H9 (cell line): ENCODE data around the gene FCRL5. TPM values are rescaled to one million over a fixed set of nuclear protein-coding genes. Genes with fewer than 3 reads are reported as not detected.

Source experiments
- DNase-seq: peaks from one replicate; pipeline ENCODE4 v3.0.0-alpha.2; 2017
- H2AFZ ChIP-seq: one replicate; pipeline ENCODE4 v1.6.1; 2013; ENCODE audit warnings: mild to moderate bottlenecking, low read length, control low read depth, moderate library complexity
- H2AK5ac ChIP-seq: 2 replicates; pipeline ENCODE4 v1.6.1; 2013; ENCODE audit warnings: low read length, control low read depth, mixed read lengths; ENCODE audit not compliant: insufficient read length
- H2BK120ac ChIP-seq: one replicate; pipeline ENCODE4 v1.6.1; 2013; ENCODE audit warnings: low read depth, mild to moderate bottlenecking, low read length, control low read depth, inconsistent platforms; ENCODE audit not compliant: poor library complexity, severe bottlenecking
- H2BK12ac ChIP-seq: 2 replicates; pipeline ENCODE4 v1.6.1; 2013; ENCODE audit warnings: low read length, control low read depth, mixed read lengths, low read depth; ENCODE audit not compliant: insufficient read length
- H2BK15ac ChIP-seq: 2 replicates; pipeline ENCODE4 v1.6.1; 2013; ENCODE audit warnings: low read depth, low read length, control low read depth
- H2BK20ac ChIP-seq: one replicate; pipeline ENCODE4 v1.6.1; 2013; ENCODE audit warnings: low read depth, mild to moderate bottlenecking, low read length, control low read depth, inconsistent platforms; ENCODE audit not compliant: poor library complexity, severe bottlenecking
- H2BK5ac ChIP-seq: 2 replicates; pipeline ENCODE4 v1.6.1; 2013; ENCODE audit warnings: low read length, control low read depth, mixed read lengths; ENCODE audit not compliant: insufficient read length
- H3K14ac ChIP-seq: 2 replicates; pipeline ENCODE4 v1.6.1; 2013; ENCODE audit warnings: low read length, control low read depth; ENCODE audit not compliant: insufficient read depth
- H3K18ac ChIP-seq: 2 replicates; pipeline ENCODE4 v1.6.1; 2013; ENCODE audit warnings: low read depth, mild to moderate bottlenecking, mixed read lengths, low read length, control low read depth; ENCODE audit not compliant: insufficient read length
- H3K23ac ChIP-seq: 2 replicates; pipeline ENCODE4 v1.6.1; 2013; ENCODE audit warnings: low read length, control low read depth, mixed read lengths, low read depth; ENCODE audit not compliant: insufficient read length
- H3K23me2 ChIP-seq: 2 replicates; pipeline ENCODE4 v1.6.1; 2013; ENCODE audit warnings: low read depth, mild to moderate bottlenecking, mixed read lengths, low read length, control low read depth; ENCODE audit not compliant: insufficient read length, poor library complexity, severe bottlenecking
- H3K27ac ChIP-seq: 2 replicates; pipeline ENCODE4 v1.5.1; 2013; ENCODE audit warnings: low read length, control low read depth, mixed read lengths, low read depth; ENCODE audit not compliant: insufficient read length
- H3K27me3 ChIP-seq: 2 replicates; pipeline ENCODE4 v1.6.1; 2013; ENCODE audit warnings: low read length, control low read depth, inconsistent platforms; ENCODE audit not compliant: insufficient read depth
- H3K4ac ChIP-seq: 2 replicates; pipeline ENCODE4 v1.6.1; 2013; ENCODE audit warnings: low read depth, mild to moderate bottlenecking, control low read depth, inconsistent platforms, low read length, moderate library complexity
- H3K4me1 ChIP-seq: 2 replicates; pipeline ENCODE4 v1.6.1; 2013; ENCODE audit warnings: low read length, control low read depth, inconsistent platforms; ENCODE audit not compliant: insufficient read depth
- H3K4me2 ChIP-seq: 2 replicates; pipeline ENCODE4 v1.6.1; 2013; ENCODE audit warnings: low read length, control low read depth, mixed read lengths; ENCODE audit not compliant: insufficient read length, insufficient read depth
- H3K56ac ChIP-seq: 2 replicates; pipeline ENCODE4 v1.6.1; 2013; ENCODE audit warnings: low read depth, mild to moderate bottlenecking, mixed read lengths, low read length, control low read depth; ENCODE audit not compliant: insufficient read length
- H3K79me1 ChIP-seq: 2 replicates; pipeline ENCODE4 v1.6.1; 2013; ENCODE audit warnings: low read depth, mild to moderate bottlenecking, moderate library complexity, low read length, control low read depth, inconsistent platforms; ENCODE audit not compliant: insufficient read depth, poor library complexity, severe bottlenecking
- H3K79me2 ChIP-seq: 2 replicates; pipeline ENCODE4 v1.6.1; 2013; ENCODE audit warnings: low read length, control low read depth, inconsistent platforms; ENCODE audit not compliant: insufficient read depth
- H3K9ac ChIP-seq: 2 replicates; pipeline ENCODE4 v1.6.1; 2013; ENCODE audit warnings: low read length, control low read depth, mixed read lengths; ENCODE audit not compliant: insufficient read length; ENCODE audit errors: extremely low read depth
- H3K9me3 ChIP-seq: one replicate; pipeline ENCODE4 v1.6.1; 2013; ENCODE audit warnings: low read depth, low read length, inconsistent platforms; ENCODE audit not compliant: control insufficient read depth
- H3T11ph ChIP-seq: one replicate; pipeline ENCODE4 v1.6.1; 2013; ENCODE audit warnings: mild to moderate bottlenecking, low read length, control low read depth, inconsistent platforms
- H4K20me1 ChIP-seq: one replicate; pipeline ENCODE4 v1.6.1; 2013; ENCODE audit not compliant: control insufficient read depth, insufficient read length, insufficient read depth
- H4K5ac ChIP-seq: 2 replicates; pipeline ENCODE4 v1.6.1; 2013; ENCODE audit warnings: low read depth, mild to moderate bottlenecking, mixed read lengths, low read length, control low read depth; ENCODE audit not compliant: insufficient read length
- H4K8ac ChIP-seq: replicated peaks from 2 replicates; pipeline ENCODE4 v1.6.1; 2013; ENCODE audit warnings: low read length, control low read depth, mixed read lengths, low read depth; ENCODE audit not compliant: insufficient read length
- H4K91ac ChIP-seq: 2 replicates; pipeline ENCODE4 v1.6.1; 2013; ENCODE audit warnings: low read depth, mild to moderate bottlenecking, moderate library complexity, mixed read lengths, low read length, control low read depth; ENCODE audit not compliant: insufficient read length
- H3K27ac Mint-ChIP-seq, 3 experiments: 2 replicates in 2 of 3; 3 replicates in 1 of 3; pipeline ENCODE4 v1.8.0; 2020 to 2021; ENCODE audit warnings: mixed read lengths in 3 of 3, mild to moderate bottlenecking in 1 of 3, moderate library complexity in 1 of 3
- H3K27me3 Mint-ChIP-seq: 2 replicates; pipeline ENCODE4 v1.8.0; 2021; ENCODE audit warnings: low read depth, mild to moderate bottlenecking, moderate library complexity, mixed read lengths
- H3K36me3 Mint-ChIP-seq, 3 experiments: 2 replicates in 2 of 3; 3 replicates in 1 of 3; pipeline ENCODE4 v1.8.0; 2020 to 2021; ENCODE audit warnings: low read depth in 3 of 3, mixed read lengths in 3 of 3; ENCODE audit not compliant: insufficient read depth in 1 of 3
- H3K4me1 Mint-ChIP-seq, 2 experiments: 2 replicates each; pipeline ENCODE4 v1.8.0; 2020; ENCODE audit warnings: mixed read lengths in 2 of 2
- H3K4me3 Mint-ChIP-seq, 2 experiments: 2 replicates in 1 of 2; 3 replicates in 1 of 2; pipeline ENCODE4 v1.8.0; 2020 to 2021; ENCODE audit warnings: mild to moderate bottlenecking in 2 of 2, mixed read lengths in 2 of 2, moderate library complexity in 1 of 2
- H3K9me3 Mint-ChIP-seq, 2 experiments: 2 replicates in 1 of 2; 3 replicates in 1 of 2; pipeline ENCODE4 v1.8.0; 2020; ENCODE audit warnings: mild to moderate bottlenecking in 2 of 2, mixed read lengths in 2 of 2, moderate library complexity in 1 of 2
- whole genome bisulfite sequencing: extraction: QIAGEN DNeasy Blood & Tissue Kit; methylation state at CpG from one replicate; pipeline ENCODE4 v1.1.7; 2013; ENCODE audit warnings: missing lambda C conversion rate, low lambda C conversion rate, mixed read lengths; ENCODE audit not compliant: insufficient read length; ENCODE audit errors: extremely low coverage; 5-methylcytosine and 5-hydroxymethylcytosine counted together
- total RNA-seq: library from RNA; stranded (reverse); gene quantifications from 2 replicates; pipeline ENCODE4 v1.2.1, GENCODE V29; 2021
- TF ChIP-seq, protein P1 (sequence below): fragments of 200-600 bp; sonication (generic); conservative IDR thresholded peaks from 3 replicates; pipeline ENCODE4 v1.8.0; 2021; ENCODE audit warnings: antibody characterized with exemption, mild to moderate bottlenecking

The FCRL5 gene
- total RNA-seq, 1 experiment from 2014 or later = 0.98 TPM

DNA sequence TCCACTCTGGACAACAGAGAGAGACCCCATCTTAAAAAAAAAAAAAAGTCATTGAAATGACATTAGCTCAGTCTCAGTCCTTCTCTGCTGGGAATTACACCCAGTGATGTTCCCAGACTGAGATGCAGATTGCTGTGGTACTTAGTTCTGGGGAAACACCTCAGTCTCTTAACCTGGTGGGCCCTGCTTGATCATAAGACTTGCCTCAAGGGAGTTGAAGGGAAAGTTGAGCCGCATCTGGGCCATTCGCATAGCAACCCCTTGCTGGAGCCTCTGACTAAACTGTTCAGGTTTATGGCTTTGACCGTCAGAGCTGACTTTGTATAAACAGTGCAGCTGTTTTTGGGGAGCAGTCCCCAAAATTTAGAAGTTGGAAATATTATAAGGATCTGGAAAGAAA lies 32.2 kb upstream of the FCRL5 start:
- Histone ChIP-seq H4K8ac (no peak overlapping the region), H4K20me1 (no peaks in the 10 kb centered on the region), H3K4ac (no peak overlapping the region), H3K27me3 (no peaks in the 10 kb centered on the region), H3K18ac (no peak overlapping the region), H3T11ph (no peak overlapping the region), H4K91ac (no peak overlapping the region), H2AK5ac (no peak overlapping the region), H3K23ac (no peak overlapping the region), H3K79me2 (no peaks in the 10 kb centered on the region), H3K4me2 (no peak overlapping the region), H3K79me1 (no peaks in the 10 kb centered on the region), H3K14ac (no peak overlapping the region), H3K4me1 (peaks cover 8% of the 10 kb centered on the region), H2BK12ac (no peak overlapping the region), H2BK5ac (no peak overlapping the region), H2BK15ac (no peak overlapping the region), H3K23me2 (no peaks in the 10 kb centered on the region), H3K9ac (no peak overlapping the region), H3K9me3 (no peaks in the 10 kb centered on the region), H3K56ac (no peak overlapping the region), H2BK120ac (no peak overlapping the region), H2BK20ac (no peak overlapping the region), H2AFZ (no peak overlapping the region), H3K27ac (no peak overlapping the region), H4K5ac (no peak overlapping the region)
- no CpG with 5 or more reads among the region's 3 CpGs for WGBS
- TF ChIP-seq, protein P1, sequence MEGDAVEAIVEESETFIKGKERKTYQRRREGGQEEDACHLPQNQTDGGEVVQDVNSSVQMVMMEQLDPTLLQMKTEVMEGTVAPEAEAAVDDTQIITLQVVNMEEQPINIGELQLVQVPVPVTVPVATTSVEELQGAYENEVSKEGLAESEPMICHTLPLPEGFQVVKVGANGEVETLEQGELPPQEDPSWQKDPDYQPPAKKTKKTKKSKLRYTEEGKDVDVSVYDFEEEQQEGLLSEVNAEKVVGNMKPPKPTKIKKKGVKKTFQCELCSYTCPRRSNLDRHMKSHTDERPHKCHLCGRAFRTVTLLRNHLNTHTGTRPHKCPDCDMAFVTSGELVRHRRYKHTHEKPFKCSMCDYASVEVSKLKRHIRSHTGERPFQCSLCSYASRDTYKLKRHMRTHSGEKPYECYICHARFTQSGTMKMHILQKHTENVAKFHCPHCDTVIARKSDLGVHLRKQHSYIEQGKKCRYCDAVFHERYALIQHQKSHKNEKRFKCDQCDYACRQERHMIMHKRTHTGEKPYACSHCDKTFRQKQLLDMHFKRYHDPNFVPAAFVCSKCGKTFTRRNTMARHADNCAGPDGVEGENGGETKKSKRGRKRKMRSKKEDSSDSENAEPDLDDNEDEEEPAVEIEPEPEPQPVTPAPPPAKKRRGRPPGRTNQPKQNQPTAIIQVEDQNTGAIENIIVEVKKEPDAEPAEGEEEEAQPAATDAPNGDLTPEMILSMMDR = no peak
- no peak for DNase-seq
- H3K4me1 Mint-ChIP-seq = peaks cover 25 to 30% of the 10 kb centered on the region in 2 experiments
- peaks cover 2% of the 10 kb centered on the region; the same call in 1 of the 2 replicates for H3K27me3 Mint-ChIP-seq
- no peaks in the 10 kb centered on the region for H3K36me3 Mint-ChIP-seq
- no peak overlapping the region for H3K4me3 Mint-ChIP-seq
- no peaks in the 10 kb centered on the region for H3K9me3 Mint-ChIP-seq
- H3K27ac Mint-ChIP-seq = no peak overlapping the region
